C1 segment of cervical spinal cord (tissue), 14 donors: ENCODE data around the gene CAMTA1.

Source experiments
- DNase-seq, 14 donors: peaks; one replicate each; lab custom pipeline; 2025; lab: John Stamatoyannopoulos, UW

CAMTA1 gene

DNA sequence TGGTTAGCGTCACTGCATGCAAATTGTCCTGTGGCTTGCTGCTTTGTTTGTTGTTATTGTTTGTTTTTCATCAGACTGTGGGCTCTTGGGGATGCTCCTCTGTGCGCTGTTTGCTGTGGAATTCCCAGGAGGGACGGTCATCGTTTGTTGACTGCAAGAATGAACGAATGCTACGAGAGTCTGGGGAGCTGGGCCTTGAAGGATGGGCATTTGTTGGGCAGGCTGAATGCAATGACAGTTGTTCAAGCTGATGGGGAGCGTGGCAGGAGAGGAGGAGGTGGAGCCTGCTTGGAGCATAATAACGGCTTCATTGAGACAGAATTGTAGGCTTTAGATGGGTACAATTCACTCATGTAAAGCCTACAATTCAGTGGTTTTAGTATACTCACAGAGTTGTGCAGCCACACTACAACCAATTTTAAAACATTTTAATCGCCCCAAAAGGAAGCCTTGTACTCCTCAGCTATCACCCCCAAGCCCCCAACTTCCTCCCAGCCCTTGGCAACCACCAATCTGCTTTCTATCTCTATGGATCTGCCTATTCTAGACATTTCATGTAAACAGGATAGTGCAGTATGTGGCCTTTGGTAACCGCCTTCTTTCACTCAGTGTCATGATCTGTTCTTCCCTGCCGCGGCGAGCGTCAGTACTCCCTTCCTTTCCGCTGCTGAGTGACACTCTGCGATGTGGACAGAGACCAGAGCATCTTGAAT lies 190.2 kb downstream of the CAMTA1 start:
- peak in 1 of 14 donors; percentile 22 for DNase-seq

GRCh38 chr1:6976044-6976375 lies 190.8 kb downstream of the CAMTA1 start:
- no peak for DNase-seq

GRCh38 chr1:6979003-6979613 lies 193.9 kb downstream of the CAMTA1 start:
- DNase-seq, result no peak

GRCh38 chr1:6981595-6981994 lies 196.3 kb downstream of the CAMTA1 start:
- no peak for DNase-seq

DNA sequence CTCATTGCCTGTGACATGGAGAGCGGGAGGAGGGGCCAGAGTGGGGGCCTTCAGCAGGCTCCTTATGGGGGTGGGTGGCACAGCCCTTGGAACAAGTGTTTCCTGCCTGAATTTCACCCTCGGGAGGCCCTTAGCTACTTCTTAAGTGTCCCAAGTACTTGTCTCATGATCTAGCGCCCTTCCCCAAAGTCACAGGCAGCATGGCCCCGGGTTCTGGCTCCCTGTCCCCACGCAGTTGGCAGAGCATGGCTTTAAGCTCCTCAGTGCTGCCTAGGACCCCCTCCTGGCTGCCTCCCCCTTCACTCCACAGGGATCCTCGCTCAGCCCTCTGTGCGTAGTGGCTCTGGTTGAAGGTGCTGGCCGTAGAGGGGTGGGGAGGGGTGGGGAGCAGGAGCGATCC lies 197.2 kb downstream of the CAMTA1 start:
- no peak for DNase-seq

DNA sequence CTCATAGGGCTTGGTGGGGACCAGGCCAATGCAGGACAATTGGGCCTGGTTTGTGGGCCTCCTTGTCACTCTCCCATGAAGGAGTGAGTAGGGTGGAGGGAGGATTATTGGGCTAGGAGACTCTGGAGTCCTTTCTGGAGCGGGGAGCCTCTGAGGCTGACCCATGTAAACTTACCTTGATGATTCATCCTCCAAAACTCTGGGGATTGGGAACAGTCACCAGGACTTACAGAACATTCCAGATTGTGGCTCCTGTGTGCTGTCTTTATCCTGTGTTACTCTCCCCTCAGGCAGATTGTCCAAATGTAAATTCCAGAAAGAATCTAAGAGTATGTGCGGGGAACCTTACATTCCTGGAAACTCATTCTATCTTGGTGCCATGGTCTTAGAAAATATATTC lies 197.6 kb downstream of the CAMTA1 start:
- DNase-seq, result no peak

GRCh38 chr1:6984536-6984935 lies 199.3 kb downstream of the CAMTA1 start:
- DNase-seq, result peak in 1 of 14 donors; percentile 7

GRCh38 chr1:6984986-6985385 lies 199.7 kb downstream of the CAMTA1 start:
- peak in 10 of 14 donors; percentile 7 to 76 (median 50) for DNase-seq

- DNase-seq, result no peak
Observed at GRCh38 chr1:6985549-6986276, 200.5 kb downstream of the CAMTA1 start.

DNA sequence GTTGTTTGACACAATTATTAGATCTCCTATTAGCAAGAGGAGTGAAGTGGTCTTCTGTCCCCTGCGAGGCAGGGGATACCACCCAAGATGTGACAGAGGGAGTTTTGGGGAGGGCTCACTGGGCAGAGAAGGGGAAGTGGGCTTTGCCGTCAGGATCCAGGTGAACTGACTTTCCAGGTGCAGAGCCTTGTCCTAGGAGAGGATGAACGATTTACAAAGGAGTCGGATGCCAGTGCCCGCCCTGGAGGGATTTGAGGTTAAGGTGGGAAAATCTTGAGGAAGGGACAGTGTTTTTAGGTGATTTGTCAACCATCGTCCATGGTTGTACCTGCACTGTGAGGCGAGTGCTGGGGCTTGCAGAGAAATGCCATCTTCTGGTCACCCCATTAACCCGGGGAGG lies 201.0 kb downstream of the CAMTA1 start:
- DNase-seq, result no peak

GRCh38 chr1:6987940-6988339 lies 202.7 kb downstream of the CAMTA1 start:
- DNase-seq, result no peak

DNA sequence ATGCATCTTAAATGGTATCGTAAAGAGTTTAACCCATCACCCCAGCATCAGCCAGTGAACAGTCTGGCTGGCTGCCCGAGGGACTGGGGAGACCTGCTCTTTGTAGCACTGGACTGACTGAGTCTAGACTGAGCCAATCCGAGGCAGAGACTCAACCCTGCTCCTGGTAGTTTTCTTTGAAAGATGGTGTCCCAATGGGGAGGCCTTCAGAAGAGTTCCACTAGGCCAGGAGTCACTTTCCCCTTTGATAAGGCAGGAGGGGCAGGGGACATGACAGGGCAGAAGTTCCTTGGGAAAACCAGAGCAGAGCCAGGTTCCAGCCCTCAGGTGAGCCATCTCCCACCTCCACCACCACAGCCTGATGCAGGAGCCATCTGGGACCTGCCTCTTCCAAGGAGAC lies 203.5 kb downstream of the CAMTA1 start:
- no peak for DNase-seq

DNA sequence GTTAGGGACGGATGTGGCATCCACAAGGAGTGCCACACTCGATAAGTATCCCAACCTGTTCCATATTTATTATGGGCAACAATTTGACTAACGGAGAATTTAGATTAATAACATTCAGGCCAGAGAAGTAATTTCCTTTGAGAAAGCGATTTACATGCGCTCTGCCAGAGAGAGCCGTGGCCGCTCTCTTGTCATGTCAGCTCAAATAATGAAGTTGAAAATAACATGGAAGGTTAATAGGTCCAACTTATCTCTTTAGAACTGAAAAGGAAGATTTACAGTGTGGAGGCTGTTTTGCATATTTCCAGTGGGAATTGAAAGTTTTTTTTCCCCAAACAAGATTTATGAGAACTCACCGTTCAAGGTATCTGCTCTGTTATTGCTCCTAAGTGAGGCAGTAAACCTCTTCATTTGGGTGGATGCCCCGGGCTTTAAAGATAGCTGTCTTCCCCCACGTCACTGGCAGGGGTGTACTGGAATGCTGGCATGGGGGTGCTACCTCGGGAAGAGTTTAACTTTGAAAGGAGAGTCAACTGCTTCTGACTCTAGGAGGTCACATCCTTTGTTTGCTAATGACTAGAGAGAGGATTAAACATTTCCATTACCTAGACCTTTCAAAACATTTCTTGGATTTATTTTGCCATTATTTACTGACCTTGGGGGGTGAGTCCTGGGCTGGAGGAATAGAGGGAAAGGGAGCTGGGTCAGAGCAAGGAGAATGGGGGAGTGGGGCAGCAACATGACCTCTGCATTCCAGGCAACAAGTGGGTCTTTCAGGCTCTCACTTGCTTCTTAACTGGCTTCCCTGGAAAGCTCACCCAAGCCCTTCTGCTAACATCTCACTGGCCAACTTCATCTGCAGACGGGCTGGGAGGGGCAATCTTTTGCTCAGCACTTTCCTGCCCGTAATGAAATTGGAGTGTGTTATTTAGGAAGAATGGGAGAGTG lies 204.2 kb downstream of the CAMTA1 start:
- DNase-seq, result no peak

GRCh38 chr1:6991266-6991665 lies 206.0 kb downstream of the CAMTA1 start:
- no peak for DNase-seq

GRCh38 chr1:6995789-6996188 lies 210.5 kb downstream of the CAMTA1 start:
- DNase-seq, result no peak

GRCh38 chr1:6996371-6996770 lies 211.1 kb downstream of the CAMTA1 start:
- no peak for DNase-seq

GRCh38 chr1:6996866-6997265 lies 211.6 kb downstream of the CAMTA1 start:
- no peak for DNase-seq

GRCh38 chr1:6998267-6998666 lies 213.0 kb downstream of the CAMTA1 start:
- no peak for DNase-seq

DNA sequence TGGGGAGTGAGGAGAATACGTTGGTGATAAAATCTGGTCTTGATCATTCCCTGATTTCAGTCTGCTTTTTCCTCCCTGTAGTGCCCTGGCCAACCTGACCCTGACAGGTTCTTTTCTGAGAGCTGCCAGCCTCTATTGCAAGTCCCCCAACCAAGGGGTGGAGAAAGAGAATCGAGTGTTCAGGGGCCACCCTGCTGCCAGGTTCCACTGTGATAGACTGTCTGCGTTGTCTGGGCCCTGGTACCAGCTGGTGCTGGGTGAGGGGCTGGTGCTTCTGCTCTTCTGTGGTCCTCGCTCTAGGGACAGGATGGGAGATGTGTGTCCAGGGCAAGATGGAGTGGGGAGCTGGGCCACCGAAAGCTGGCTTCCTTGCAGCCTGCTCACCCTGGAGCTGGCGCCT lies 214.6 kb downstream of the CAMTA1 start:
- DNase-seq, result no peak

GRCh38 chr1:7000720-7001119 lies 215.5 kb downstream of the CAMTA1 start:
- DNase-seq, result no peak

- no peak for DNase-seq
Observed at GRCh38 chr1:7002728-7003127, 217.5 kb downstream of the CAMTA1 start.

DNA sequence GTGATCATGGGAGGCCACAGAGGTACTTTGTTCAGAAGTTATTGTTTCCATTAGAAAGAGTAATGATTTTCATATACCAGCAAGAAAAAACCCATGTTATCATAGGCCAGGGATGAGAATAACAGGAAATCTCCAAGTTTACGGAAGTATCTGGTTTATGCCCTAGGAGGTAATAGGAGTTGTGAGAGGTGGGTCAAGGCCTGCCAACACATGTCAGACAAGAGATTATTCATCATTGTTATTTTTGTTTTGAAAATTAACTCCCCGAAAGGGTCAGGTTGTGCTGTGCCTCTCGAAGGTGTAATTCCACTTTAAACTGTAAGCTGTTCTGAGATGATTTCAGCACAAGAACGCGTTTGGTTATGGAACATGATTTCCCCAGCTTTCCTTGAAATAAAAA lies 218.4 kb downstream of the CAMTA1 start:
- DNase-seq, result no peak
